Activated CD8-positive, alpha-beta memory T cell treated with anti-CD3 and anti-CD28 coated beads for 4 hours (primary cell): ENCODE data around the gene ALPK3.

Experiments used
- DNase-seq, 2 donors: peaks; one replicate each; pipeline ENCODE4 v3.0.0-alpha.2; 2020; ENCODE audit warnings: low read depth in 2 of 2

Gene ALPK3

GRCh38 chr15:84892786-84893307 is 75.7 kb downstream of the ALPK3 start:
- no peak for DNase-seq

- DNase-seq, result no peak
Observed at GRCh38 chr15:84893607-84894006, 76.5 kb downstream of the ALPK3 start.

- DNase-seq, result no peak
Observed at GRCh38 chr15:84894736-84895425, 77.7 kb downstream of the ALPK3 start.

- DNase-seq, result no peak
Observed at GRCh38 chr15:84898761-84899160, 81.6 kb downstream of the ALPK3 start.

GRCh38 chr15:84899750-84900149 is 82.6 kb downstream of the ALPK3 start:
- no peak for DNase-seq

- no peak for DNase-seq
Observed at GRCh38 chr15:84901540-84901939, 84.4 kb downstream of the ALPK3 start.

GRCh38 chr15:84903751-84904150 is 86.6 kb downstream of the ALPK3 start:
- DNase-seq, result no peak

- no peak for DNase-seq
Observed at GRCh38 chr15:84904419-84904818, 87.3 kb downstream of the ALPK3 start.

GRCh38 chr15:84905016-84905916 is 88.1 kb downstream of the ALPK3 start:
- no peak for DNase-seq

GRCh38 chr15:84907731-84908130 is 90.6 kb downstream of the ALPK3 start:
- DNase-seq, result no peak

- DNase-seq, result no peak
Observed at GRCh38 chr15:84908564-84908963, 91.4 kb downstream of the ALPK3 start.

- no peak for DNase-seq
Observed at GRCh38 chr15:84909029-84909428, 91.9 kb downstream of the ALPK3 start.

GRCh38 chr15:84909782-84910181 is 92.6 kb downstream of the ALPK3 start:
- DNase-seq, result no peak

- no peak for DNase-seq
Observed at GRCh38 chr15:84910928-84911623, 93.9 kb downstream of the ALPK3 start.

- DNase-seq, result no peak
Observed at GRCh38 chr15:84911879-84912660, 94.9 kb downstream of the ALPK3 start.

GRCh38 chr15:84913360-84913723 is 96.2 kb downstream of the ALPK3 start:
- no peak for DNase-seq

- DNase-seq, result no peak
Observed at GRCh38 chr15:84914351-84914750, 97.2 kb downstream of the ALPK3 start.

GRCh38 chr15:84914909-84915605 is 97.9 kb downstream of the ALPK3 start:
- DNase-seq, result peak; percentile 7 to 8

- DNase-seq, result no peak
Observed at GRCh38 chr15:84915606-84915958, 98.4 kb downstream of the ALPK3 start.

GRCh38 chr15:84917452-84917851 is 100.3 kb downstream of the ALPK3 start:
- no peak for DNase-seq

GRCh38 chr15:84919106-84919667 is 102.0 kb downstream of the ALPK3 start:
- DNase-seq, result no peak
